ENCODE results near the gene MUC5AC. TPM values are rescaled to one million over a fixed set of nuclear protein-coding genes. Genes with fewer than 3 reads are reported as not detected.
"Not testable (repeated sequence)": the region's sequence is repeated elsewhere in the genome, so short reads cannot be mapped to it uniquely, and the experiment has no call there.

The MUC5AC gene
- total RNA-seq, 2 donors from 2014 or later = not detected

- DNase-seq (ENCODE audit: low spot score in 2 of 2) = peak in 1 of 2 donors; percentile 51
- H3K27ac Mint-ChIP-seq = no peak overlapping the region
Measured at GRCh38 chr11:1163321-1163910, 5.7 kb downstream of the MUC5AC start.

GRCh38 chr11:1163911-1164735, 6.4 kb downstream of the MUC5AC start:
- peak in 1 of 2 donors; percentile 53 for DNase-seq (ENCODE audit: low spot score in 2 of 2)
- Mint-ChIP-seq H3K9me3 (no peaks in the 10 kb centered on the region), H3K27ac (no peak overlapping the region), H3K36me3 (no peaks in the 10 kb centered on the region)
- no peak for ATAC-seq

More at GRCh38 chr11:1163321-1163910, 5.7 kb downstream of the MUC5AC start:
- H3K9me3 Mint-ChIP-seq = no peaks in the 10 kb centered on the region
- no peak for ATAC-seq
- H3K36me3 Mint-ChIP-seq = no peaks in the 10 kb centered on the region

- H3K27ac Mint-ChIP-seq, ATAC-seq, H3K36me3 Mint-ChIP-seq, H3K9me3 Mint-ChIP-seq: not testable (repeated sequence)
- peak in 1 of 2 donors; percentile 7 for DNase-seq (ENCODE audit: low spot score in 2 of 2)
Measured at GRCh38 chr11:1164779-1165255, 7.1 kb downstream of the MUC5AC start.

- H3K36me3 Mint-ChIP-seq = no peaks in the 10 kb centered on the region
- no peaks in the 10 kb centered on the region for H3K9me3 Mint-ChIP-seq
- DNase-seq (ENCODE audit: low spot score in 2 of 2) = peak in 1 of 2 donors; percentile 52
- H3K27ac Mint-ChIP-seq = no peak overlapping the region
- no peak for ATAC-seq
Measured at GRCh38 chr11:1165256-1166041, 7.7 kb downstream of the MUC5AC start.

- DNase-seq (ENCODE audit: low spot score in 2 of 2) = peak in 1 of 2 donors; percentile 37
- no peak for ATAC-seq
- Mint-ChIP-seq H3K9me3 (peaks cover 14% of the 10 kb centered on the region in 2 donors), H3K36me3 (no peaks in the 10 kb centered on the region), H3K27ac (no peak overlapping the region)
Measured at GRCh38 chr11:1167256-1167655, 9.5 kb downstream of the MUC5AC start.

GRCh38 chr11:1167751-1168231, 10.0 kb downstream of the MUC5AC start:
- DNase-seq (ENCODE audit: low spot score in 2 of 2) (no peak), ATAC-seq (no peak)
- Mint-ChIP-seq H3K9me3 (peaks cover 14% of the 10 kb centered on the region in 2 donors), H3K27ac (no peak overlapping the region), H3K36me3 (no peaks in the 10 kb centered on the region)

- ATAC-seq = no peak
- Mint-ChIP-seq H3K27ac (no peak overlapping the region), H3K36me3 (no peaks in the 10 kb centered on the region), H3K9me3 (peaks cover 14% of the 10 kb centered on the region in 2 donors)
- DNase-seq (ENCODE audit: low spot score in 2 of 2) = no peak
Measured at GRCh38 chr11:1168256-1168655, 10.5 kb downstream of the MUC5AC start.

GRCh38 chr11:1168721-1169161, 11.0 kb downstream of the MUC5AC start:
- no peak overlapping the region for H3K27ac Mint-ChIP-seq
- peaks cover 14% of the 10 kb centered on the region in 2 donors for H3K9me3 Mint-ChIP-seq
- no peaks in the 10 kb centered on the region for H3K36me3 Mint-ChIP-seq
- no peak for DNase-seq (ENCODE audit: low spot score in 2 of 2)
- ATAC-seq = no peak

- ATAC-seq (no peak), DNase-seq (ENCODE audit: low spot score in 2 of 2) (no peak)
- H3K27ac Mint-ChIP-seq = no peak overlapping the region
Measured at GRCh38 chr11:1171223-1171984, 13.7 kb downstream of the MUC5AC start.

GRCh38 chr11:1171985-1172728, 14.4 kb downstream of the MUC5AC start:
- Mint-ChIP-seq H3K36me3 (no peaks in the 10 kb centered on the region), H3K9me3 (peaks cover 19 to 21% of the 10 kb centered on the region in 2 donors), H3K27ac (no peak overlapping the region)
- DNase-seq (ENCODE audit: low spot score in 2 of 2) (no peak), ATAC-seq (no peak)

More at GRCh38 chr11:1171223-1171984, 13.7 kb downstream of the MUC5AC start:
- H3K9me3 Mint-ChIP-seq = peaks cover 19 to 21% of the 10 kb centered on the region in 2 donors
- H3K36me3 Mint-ChIP-seq = no peaks in the 10 kb centered on the region

- no peak overlapping the region for H3K27ac Mint-ChIP-seq
- peak; percentile 43 to 52 for ATAC-seq
- H3K36me3 Mint-ChIP-seq = no peaks in the 10 kb centered on the region
- DNase-seq (ENCODE audit: low spot score in 2 of 2) = no peak
- H3K9me3 Mint-ChIP-seq = peaks cover 19 to 21% of the 10 kb centered on the region in 2 donors
Measured at GRCh38 chr11:1172729-1173117, 15.0 kb downstream of the MUC5AC start.

- H3K9me3 Mint-ChIP-seq = peaks cover 19 to 21% of the 10 kb centered on the region in 2 donors
- ATAC-seq = peak; percentile 18 to 19
- not testable (repeated sequence) for DNase-seq (ENCODE audit: low spot score in 2 of 2); H3K27ac Mint-ChIP-seq; H3K36me3 Mint-ChIP-seq
Measured at GRCh38 chr11:1173396-1173795, 15.6 kb downstream of the MUC5AC start.

- no peak overlapping the region for H3K27ac Mint-ChIP-seq
- ATAC-seq (no peak), DNase-seq (ENCODE audit: low spot score in 2 of 2) (no peak)
- H3K9me3 Mint-ChIP-seq = peaks cover 19 to 21% of the 10 kb centered on the region in 2 donors
- H3K36me3 Mint-ChIP-seq = no peaks in the 10 kb centered on the region
Measured at GRCh38 chr11:1174441-1175370, 17.0 kb downstream of the MUC5AC start.

- ATAC-seq = no peak
- no peak for DNase-seq (ENCODE audit: low spot score in 2 of 2)
- no peak overlapping the region for H3K27ac Mint-ChIP-seq
- peaks cover 17 to 19% of the 10 kb centered on the region in 2 donors for H3K9me3 Mint-ChIP-seq
- H3K36me3 Mint-ChIP-seq = no peaks in the 10 kb centered on the region
Measured at GRCh38 chr11:1175461-1176223, 17.9 kb downstream of the MUC5AC start.
